Neural cell (in vitro differentiated cells): ENCODE results near the gene ALS2CL.

Source experiments
- CTCF ChIP-seq: fragments of 450-650 bp; IDR thresholded peaks from 2 replicates; pipeline ENCODE4 v1.5.1; 2014; ENCODE audit warnings: antibody characterized with exemption, mild to moderate bottlenecking, moderate library complexity; ENCODE audit not compliant: poor library complexity, severe bottlenecking
- EP300 ChIP-seq: fragments of 450-650 bp; conservative IDR thresholded peaks from 2 replicates; pipeline ENCODE4 v1.6.1; 2014; ENCODE audit warnings: antibody characterized with exemption, mild to moderate bottlenecking, moderate library complexity; ENCODE audit not compliant: poor library complexity, severe bottlenecking
- MXI1 ChIP-seq: fragments of 450-650 bp; conservative IDR thresholded peaks from 2 replicates; pipeline ENCODE4 v1.6.1; 2014; ENCODE audit warnings: antibody characterized with exemption, mild to moderate bottlenecking; ENCODE audit not compliant: poor library complexity, severe bottlenecking
- RAD21 ChIP-seq: fragments of 450-650 bp; conservative IDR thresholded peaks from 2 replicates; pipeline ENCODE4 v1.6.1; 2014; ENCODE audit warnings: antibody characterized with exemption, mild to moderate bottlenecking, moderate library complexity

DNA sequence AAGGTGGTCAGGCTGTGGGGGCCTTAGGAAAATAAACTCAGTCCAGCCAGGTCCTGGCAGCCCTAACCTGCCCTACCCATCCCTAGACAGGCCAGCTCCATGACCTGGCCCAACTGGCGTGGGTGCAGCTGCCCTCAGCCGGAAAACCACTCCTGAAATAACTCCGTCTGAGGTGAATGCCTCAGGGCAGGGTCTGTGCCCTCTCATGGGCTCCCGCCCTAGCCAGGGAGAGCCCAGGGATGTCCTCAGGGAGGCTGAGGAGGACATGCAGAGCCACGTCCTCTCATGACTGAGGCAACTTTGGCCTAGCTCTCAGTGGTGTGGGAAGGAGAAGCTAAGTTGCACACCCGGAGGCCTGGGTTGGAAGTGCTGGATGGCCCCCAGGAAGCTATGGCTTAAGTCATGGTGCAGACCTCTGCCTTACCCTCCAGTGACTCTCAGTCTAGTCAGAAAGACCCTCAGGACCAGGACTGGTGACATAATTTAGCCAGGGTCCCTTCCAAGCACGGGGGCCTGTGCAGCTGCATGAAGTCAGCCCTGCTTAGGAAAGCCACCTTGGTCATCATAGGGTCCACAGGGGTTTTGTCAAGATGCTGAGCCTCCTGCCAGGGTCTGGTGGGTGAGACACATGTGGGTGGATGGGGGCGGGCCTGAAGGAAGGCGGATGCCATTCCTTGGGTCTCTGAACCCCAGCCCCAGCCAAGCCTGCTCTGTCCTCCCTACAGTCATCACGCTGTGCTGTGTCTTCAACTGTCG lies 15.1 kb upstream of the ALS2CL start:
- no peak for TF ChIP-seq CTCF
- no peak for TF ChIP-seq RAD21
- TF ChIP-seq MXI1, result no peak
- TF ChIP-seq EP300, result no peak
